ENCODE data around the gene NCKAP5.

GRCh38 chr2:133413863-133414262 lies 154.4 kb downstream of the NCKAP5 start:
- TF ChIP-seq CTCF (IDR thresholded peaks at IDR 0.05) (no peak), EP300 (IDR thresholded peaks at IDR 0.05) (no peak), POLR2A (IDR thresholded peaks at IDR 0.05) (no peak)

Measured in ovary (tissue), 3 donors.